CD4-positive, alpha-beta T cell treated with Interleukin-15 for 4 hours (primary cell): Measurements from ENCODE around the gene ZFP36L2.
A peak's percentile ranks its signal among the peaks of the same experiment; 100 is the strongest.
"Not testable (repeated sequence)": the region's sequence is repeated elsewhere in the genome, so short reads cannot be mapped to it uniquely, and the experiment has no call there.

ENCODE experiments used
- DNase-seq: peaks from one replicate; pipeline ENCODE4 v3.0.0-alpha.2; 2020; ENCODE audit warnings: low spot score

The ZFP36L2 gene

GRCh38 chr2:43207553-43208300 lies 18.7 kb downstream of the ZFP36L2 start:
- no peak for DNase-seq

DNA sequence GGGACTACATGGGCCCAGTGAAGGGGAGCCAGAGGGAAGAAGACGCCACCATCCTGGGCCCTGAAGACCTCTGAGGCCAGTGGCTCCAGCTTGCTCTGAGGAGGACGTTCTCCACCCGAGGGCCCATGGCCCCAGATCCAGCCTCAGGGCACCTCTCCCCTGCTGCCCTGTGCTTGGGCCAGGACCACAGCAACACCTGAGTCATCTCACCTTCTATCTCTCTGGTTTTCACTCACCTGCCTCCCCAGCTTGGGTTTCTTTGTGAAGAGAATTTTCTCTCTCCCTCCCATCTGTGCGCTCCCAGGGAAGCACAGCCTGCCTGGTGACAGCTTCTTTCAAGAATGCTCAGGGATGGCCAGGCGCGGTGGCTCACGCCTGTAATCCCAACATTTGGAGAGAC lies 19.8 kb downstream of the ZFP36L2 start:
- DNase-seq = no peak

DNA sequence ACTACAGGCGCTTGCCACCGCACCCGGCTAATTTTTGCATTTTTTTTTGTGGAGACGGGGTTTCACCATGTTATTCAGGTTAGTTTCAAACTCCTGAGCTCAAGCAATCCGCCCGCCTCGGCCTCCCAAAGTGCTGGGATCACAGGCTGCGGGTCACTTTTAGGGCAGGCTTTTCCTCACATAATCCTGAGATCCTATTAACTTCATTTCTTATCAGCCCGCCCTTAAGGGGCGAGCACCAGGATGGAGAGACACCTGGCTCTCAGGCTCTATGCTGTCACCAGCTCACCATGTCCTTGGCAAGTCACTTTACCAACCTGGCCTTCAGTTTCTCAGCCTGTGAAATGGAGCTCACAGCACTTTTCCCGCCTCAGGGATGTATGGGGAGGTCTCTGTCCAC lies 23.0 kb downstream of the ZFP36L2 start:
- DNase-seq = no peak

DNA sequence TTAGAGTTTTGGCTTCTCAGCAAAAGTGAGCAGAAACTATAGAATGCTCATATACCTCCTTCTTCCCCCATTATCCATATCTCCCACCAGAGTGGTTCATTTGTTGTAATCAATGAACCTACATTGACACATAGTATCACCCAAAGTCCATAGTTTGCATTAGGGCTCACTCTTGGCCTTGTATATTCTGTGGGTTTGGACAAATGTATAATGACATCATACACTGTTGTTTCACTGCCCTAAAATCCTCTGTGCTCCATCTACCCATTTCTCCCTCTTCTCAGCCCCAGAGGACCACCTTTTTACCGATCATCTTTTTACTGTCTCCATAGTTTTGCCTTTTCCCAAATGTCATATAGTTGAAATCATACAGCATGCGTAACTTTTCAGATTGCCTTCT lies 24.1 kb downstream of the ZFP36L2 start:
- no peak for DNase-seq

GRCh38 chr2:43201497-43201896 lies 24.9 kb downstream of the ZFP36L2 start:
- no peak for DNase-seq

DNA sequence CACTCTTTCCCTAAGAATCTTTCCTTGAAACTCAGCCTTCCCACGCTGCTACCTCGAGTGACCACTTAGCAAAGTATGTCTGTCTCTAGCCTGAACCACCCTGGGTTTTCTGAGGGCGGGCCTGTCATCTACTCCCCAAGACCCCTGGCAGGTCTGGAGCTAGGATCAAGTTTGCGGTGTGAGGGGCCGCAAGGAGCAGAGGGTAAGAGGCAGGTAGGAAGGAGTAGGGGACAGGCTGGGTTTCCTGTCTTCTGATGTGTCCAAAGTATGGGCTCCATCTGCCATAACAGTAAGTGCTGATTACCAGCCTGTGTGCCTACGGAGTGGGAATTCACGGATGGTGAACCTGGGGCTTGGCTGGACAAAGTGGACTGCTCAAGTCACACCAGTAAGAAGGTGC lies 25.4 kb downstream of the ZFP36L2 start:
- DNase-seq = no peak

- DNase-seq = no peak
Observed at GRCh38 chr2:43199492-43200488, 26.6 kb downstream of the ZFP36L2 start.

DNA sequence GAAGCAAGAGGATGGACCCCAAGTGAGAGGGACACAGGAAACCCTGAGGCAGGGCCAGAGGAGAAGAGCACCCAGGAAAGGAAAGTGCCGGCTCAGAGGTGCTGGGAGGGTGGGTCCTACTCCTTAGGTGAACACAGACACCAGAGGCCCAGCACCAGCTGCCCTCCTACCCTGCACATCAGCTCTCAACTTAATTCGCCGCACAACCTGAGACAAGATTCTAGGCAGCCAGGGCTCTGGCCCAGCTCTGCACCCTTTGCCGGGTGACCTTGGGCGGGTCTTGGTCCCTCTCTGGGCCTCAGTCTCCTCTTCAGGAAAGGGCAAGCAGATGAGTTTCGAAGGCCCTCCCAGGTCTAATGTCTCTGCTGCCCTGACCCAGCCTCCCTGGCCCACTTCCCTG lies 28.1 kb downstream of the ZFP36L2 start:
- DNase-seq = no peak

DNA sequence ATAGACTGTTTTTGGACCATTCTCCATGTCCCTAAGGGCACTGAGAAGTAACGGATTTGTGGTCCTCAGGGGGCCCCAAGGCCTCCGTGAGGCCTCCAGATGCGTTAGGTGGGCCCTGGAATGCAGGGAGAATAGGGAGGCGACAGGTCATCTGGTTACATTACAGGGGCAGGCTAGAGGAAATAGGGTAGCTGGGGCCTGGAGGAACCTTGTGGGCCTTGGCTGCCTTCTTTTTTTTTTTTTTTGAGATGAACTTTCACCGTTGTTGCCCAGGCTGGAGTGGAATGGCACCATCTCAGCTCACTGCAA lies 28.9 kb downstream of the ZFP36L2 start:
- DNase-seq = no peak

DNA sequence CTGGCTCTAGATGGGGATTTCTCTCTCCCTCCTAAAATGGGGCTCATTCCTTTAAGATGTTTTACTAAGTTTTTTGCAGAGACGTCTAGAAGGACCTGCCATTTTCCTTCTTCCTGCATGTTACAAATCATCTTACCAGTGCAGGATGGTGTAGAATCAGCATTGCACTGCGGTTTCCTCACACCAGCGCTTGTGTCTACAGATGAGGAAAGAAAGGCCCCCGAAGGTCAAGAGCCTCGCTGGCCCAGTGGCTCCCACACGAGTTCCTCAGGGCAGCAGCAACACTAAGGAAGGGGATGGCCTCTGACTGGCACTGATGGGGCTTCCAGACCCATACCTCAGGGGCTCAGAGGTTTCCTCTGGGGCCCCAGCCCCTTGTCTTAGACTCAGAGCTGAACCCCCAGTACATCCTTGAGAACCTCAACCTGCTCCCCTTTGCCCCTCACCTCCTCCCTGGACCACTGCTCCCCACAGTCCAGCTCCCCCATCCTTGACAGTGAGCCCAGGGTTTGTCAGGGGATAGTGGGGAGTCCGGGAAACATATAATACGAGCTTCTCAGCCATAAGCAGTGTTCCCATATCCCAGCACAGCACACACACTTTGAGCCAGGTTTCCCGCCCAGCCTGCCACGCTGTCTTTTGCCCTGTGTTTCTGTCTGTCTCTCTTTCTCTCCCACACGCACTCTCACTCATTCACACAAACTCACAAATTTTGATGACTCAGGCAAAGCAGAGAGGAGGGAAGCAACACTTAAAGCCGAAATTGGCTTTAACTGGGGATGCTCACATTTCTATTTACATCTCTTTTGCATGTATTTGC lies 29.4 kb downstream of the ZFP36L2 start:
- no peak for DNase-seq

DNA sequence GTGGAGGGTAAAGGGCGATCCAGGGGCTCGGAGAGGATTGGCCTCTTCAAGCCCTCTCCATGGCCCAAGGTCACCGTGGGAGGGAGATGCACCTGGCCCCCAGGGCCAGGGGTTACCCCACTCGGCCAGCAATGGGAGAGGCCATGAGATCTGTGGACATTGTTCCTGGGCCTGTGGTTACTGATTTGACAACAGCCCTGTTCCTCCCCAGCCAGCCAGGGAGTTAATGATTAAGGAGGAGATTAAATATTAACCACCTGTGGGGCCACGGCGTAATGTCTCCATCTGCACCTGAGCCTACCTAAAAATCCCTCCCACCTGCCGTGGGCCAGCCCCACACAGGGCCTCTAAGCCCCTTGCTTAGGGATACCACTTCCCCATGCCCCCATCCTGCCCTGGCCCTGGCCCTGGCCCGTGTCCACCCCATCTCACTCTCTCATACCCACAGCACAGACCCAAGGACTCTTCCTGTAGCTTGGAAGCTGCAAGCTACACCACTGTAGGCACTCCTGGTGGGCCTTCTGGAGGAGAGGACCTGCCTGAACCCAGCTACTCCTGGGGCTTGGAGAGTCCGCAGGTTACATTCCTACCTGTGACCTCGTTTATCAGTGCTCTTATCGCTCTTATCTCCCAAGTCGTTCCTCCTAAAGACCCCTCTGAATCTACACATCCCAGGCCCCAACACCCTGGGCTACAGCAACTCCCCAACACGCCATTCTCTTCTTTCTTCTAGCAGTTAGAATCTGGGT lies 32.1 kb downstream of the ZFP36L2 start:
- DNase-seq = no peak

GRCh38 chr2:43193652-43194120 lies 32.7 kb downstream of the ZFP36L2 start:
- no peak for DNase-seq

DNA sequence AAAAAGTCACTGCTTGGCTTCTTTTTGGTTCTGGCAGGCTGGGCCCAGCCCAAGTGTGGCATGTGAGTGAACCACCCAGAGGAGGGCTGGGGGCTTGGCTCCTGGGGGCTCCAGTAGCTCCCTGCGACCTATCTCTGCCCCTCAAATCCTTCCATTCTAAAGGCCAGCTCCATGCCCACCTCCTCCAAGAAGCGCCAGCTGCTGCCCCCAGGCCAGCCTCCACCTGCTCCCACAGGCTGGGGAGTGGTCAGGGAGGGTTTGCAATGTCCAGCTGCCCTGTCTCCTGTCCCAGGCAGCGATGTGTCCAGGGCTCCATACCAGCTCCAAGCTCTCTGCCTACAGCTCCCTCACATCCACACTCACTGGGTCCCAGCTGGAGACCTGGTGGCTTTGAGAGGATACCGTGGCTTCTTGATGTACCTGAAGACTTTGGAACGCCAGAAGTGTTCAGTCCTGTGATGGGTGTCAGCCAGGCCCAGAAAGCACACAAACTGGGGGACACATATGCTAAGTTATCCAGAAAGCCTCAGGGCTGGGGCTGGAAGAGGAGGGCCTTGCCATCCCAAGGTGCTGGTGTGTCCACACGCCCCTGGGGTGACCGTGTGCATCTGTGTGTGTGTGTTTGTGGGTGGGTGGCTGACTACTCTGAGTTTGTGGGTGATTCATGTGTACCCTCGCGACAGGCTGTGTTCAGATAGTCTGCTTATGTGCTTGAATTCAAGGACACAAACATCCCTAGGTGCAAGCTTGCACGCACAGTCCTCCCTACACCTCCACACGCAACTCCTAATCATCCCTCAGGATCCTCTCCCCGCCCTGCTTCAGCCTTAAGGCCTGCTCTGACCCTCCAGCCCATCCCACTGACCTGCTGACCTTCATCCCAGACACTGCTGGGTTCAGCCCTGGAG lies 33.4 kb downstream of the ZFP36L2 start:
- no peak for DNase-seq

- DNase-seq = peak; percentile 29
Observed at GRCh38 chr2:43191947-43192516, 34.4 kb downstream of the ZFP36L2 start.

- DNase-seq = no peak
Observed at GRCh38 chr2:43190311-43191052, 35.9 kb downstream of the ZFP36L2 start.

GRCh38 chr2:43189861-43190260 lies 36.5 kb downstream of the ZFP36L2 start:
- DNase-seq = not testable (repeated sequence)

GRCh38 chr2:43188561-43189386 lies 37.6 kb downstream of the ZFP36L2 start:
- no peak for DNase-seq

DNA sequence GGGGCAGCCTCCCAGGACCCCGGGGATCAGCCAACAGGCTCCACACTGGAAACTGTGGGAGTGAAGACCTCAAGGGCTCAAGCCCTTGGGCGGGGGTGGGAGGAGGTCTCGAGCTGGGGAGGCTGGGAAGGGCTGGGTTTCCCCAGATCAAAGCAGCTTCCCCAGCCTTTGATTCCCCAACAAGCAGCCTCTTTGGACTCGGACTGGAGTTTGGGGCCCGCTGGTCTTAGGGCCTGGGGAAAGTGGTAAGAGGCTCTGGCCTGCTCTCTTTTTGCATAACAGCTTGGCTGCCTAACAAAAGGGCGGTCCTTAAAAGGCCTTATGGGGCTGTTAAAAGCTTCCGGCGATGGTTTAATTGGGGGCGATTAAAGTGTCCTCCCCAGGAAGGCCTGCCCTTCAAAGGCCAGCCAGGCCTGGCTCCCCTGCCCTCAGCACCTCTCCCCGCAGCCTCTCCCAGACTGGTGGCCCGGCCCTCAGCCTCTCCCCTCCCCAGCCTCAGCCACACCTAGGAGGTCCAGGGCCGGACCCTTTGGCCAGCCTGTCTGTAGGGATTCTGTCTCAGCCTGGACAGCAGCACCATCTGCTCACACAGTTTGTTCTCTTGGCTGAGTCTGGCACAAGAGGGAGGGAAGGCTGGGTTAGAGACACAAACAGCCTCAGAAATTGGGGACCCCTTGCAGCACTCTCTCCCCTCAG lies 39.6 kb downstream of the ZFP36L2 start:
- DNase-seq = no peak
